HUES48 (cell line): Measurements from ENCODE around the gene TMC3.

Experiments used
- H3K27ac ChIP-seq: one replicate; pipeline ENCODE4 v1.7.0; 2013; ENCODE audit warnings: low read depth, low read length, inconsistent platforms
- H3K27me3 ChIP-seq: 2 replicates; pipeline ENCODE4 v1.6.1; 2013; ENCODE audit warnings: mild to moderate bottlenecking, low read length; ENCODE audit not compliant: control insufficient read depth, insufficient read depth
- H3K36me3 ChIP-seq: 2 replicates; pipeline ENCODE4 v1.6.1; 2013; ENCODE audit warnings: low read length; ENCODE audit not compliant: control insufficient read depth, insufficient read depth
- H3K4me1 ChIP-seq: 2 replicates; pipeline ENCODE4 v1.6.1; 2013; ENCODE audit warnings: mild to moderate bottlenecking, low read length; ENCODE audit not compliant: control insufficient read depth, insufficient read depth
- H3K4me3 ChIP-seq: 2 replicates; pipeline ENCODE4 v1.5.1; 2013; ENCODE audit warnings: mild to moderate bottlenecking, low read depth, low read length
- H3K9ac ChIP-seq: 2 replicates; pipeline ENCODE4 v1.6.1; 2013; ENCODE audit warnings: mild to moderate bottlenecking, low read depth, low read length, moderate library complexity
- H3K9me3 ChIP-seq: 2 replicates; pipeline ENCODE4 v1.6.1; 2013; ENCODE audit warnings: low read length; ENCODE audit not compliant: control insufficient read depth, insufficient read depth

Gene TMC3

GRCh38 chr15:81384891-81385720 lies 11.1 kb upstream of the TMC3 start:
- Histone ChIP-seq H3K9ac (no peak overlapping the region), H3K9me3 (no peaks in the 10 kb centered on the region), H3K36me3 (no peaks in the 10 kb centered on the region)

GRCh38 chr15:81381720-81382119 lies 7.7 kb upstream of the TMC3 start:
- Histone ChIP-seq H3K9me3 (no peaks in the 10 kb centered on the region), H3K4me3 (no peak overlapping the region), H3K4me1 (peaks cover 10% of the 10 kb centered on the region), H3K9ac (no peak overlapping the region), H3K27ac (no peak overlapping the region), H3K27me3 (no peaks in the 10 kb centered on the region), H3K36me3 (no peaks in the 10 kb centered on the region)

More at GRCh38 chr15:81384891-81385720, 11.1 kb upstream of the TMC3 start:
- Histone ChIP-seq H3K27me3 (no peaks in the 10 kb centered on the region), H3K4me3 (no peak overlapping the region), H3K27ac (no peak overlapping the region), H3K4me1 (peaks cover 10% of the 10 kb centered on the region)

GRCh38 chr15:81380668-81381067 lies 6.7 kb upstream of the TMC3 start:
- Histone ChIP-seq H3K9ac (no peak overlapping the region), H3K9me3 (no peaks in the 10 kb centered on the region), H3K36me3 (no peaks in the 10 kb centered on the region), H3K27ac (no peak overlapping the region), H3K27me3 (no peaks in the 10 kb centered on the region), H3K4me1 (peaks cover 10% of the 10 kb centered on the region), H3K4me3 (no peak overlapping the region)

- Histone ChIP-seq H3K9ac (no peak overlapping the region), H3K27me3 (no peaks in the 10 kb centered on the region), H3K27ac (no peak overlapping the region), H3K9me3 (no peaks in the 10 kb centered on the region), H3K36me3 (no peaks in the 10 kb centered on the region), H3K4me1 (peaks cover 10% of the 10 kb centered on the region), H3K4me3 (no peak overlapping the region)
These were observed 6.2 kb upstream of the TMC3 start for GRCh38 chr15:81380203-81380602.

- Histone ChIP-seq H3K27ac (no peak overlapping the region), H3K9me3 (no peaks in the 10 kb centered on the region), H3K4me3 (no peak overlapping the region), H3K36me3 (no peaks in the 10 kb centered on the region), H3K4me1 (peaks cover 10% of the 10 kb centered on the region), H3K9ac (no peak overlapping the region), H3K27me3 (no peaks in the 10 kb centered on the region)
These were observed 5.3 kb upstream of the TMC3 start for GRCh38 chr15:81379269-81379668.

GRCh38 chr15:81378443-81378842 lies 4.4 kb upstream of the TMC3 start:
- Histone ChIP-seq H3K4me1 (peaks cover 10% of the 10 kb centered on the region), H3K4me3 (no peak overlapping the region), H3K36me3 (no peaks in the 10 kb centered on the region), H3K9me3 (no peaks in the 10 kb centered on the region), H3K27me3 (no peaks in the 10 kb centered on the region), H3K27ac (no peak overlapping the region), H3K9ac (no peak overlapping the region)

- Histone ChIP-seq H3K4me3 (no peak overlapping the region), H3K9ac (no peak overlapping the region), H3K4me1 (peaks cover 10% of the 10 kb centered on the region), H3K27me3 (no peaks in the 10 kb centered on the region), H3K9me3 (no peaks in the 10 kb centered on the region), H3K27ac (no peak overlapping the region), H3K36me3 (no peaks in the 10 kb centered on the region)
These were observed 3.9 kb upstream of the TMC3 start for GRCh38 chr15:81377871-81378270.

GRCh38 chr15:81376231-81376630 lies 2.2 kb upstream of the TMC3 start:
- Histone ChIP-seq H3K4me3 (no peak overlapping the region), H3K27me3 (no peaks in the 10 kb centered on the region), H3K9me3 (no peaks in the 10 kb centered on the region), H3K9ac (no peak overlapping the region), H3K4me1 (peaks cover 2% of the 10 kb centered on the region; the same call in 1 of the 2 replicates), H3K27ac (no peak overlapping the region), H3K36me3 (no peaks in the 10 kb centered on the region)

- no peaks in the 10 kb centered on the region for H3K4me1 ChIP-seq
- H3K9me3 ChIP-seq = no peaks in the 10 kb centered on the region
- no peaks in the 10 kb centered on the region for H3K36me3 ChIP-seq
- H3K4me3 ChIP-seq = no peak overlapping the region
- no peaks in the 10 kb centered on the region for H3K27me3 ChIP-seq
- H3K9ac ChIP-seq = no peak overlapping the region
- no peak overlapping the region for H3K27ac ChIP-seq
These were observed 1.4 kb upstream of the TMC3 start for GRCh38 chr15:81375461-81375860.

GRCh38 chr15:81373176-81373575 lies 837 bp downstream of the TMC3 start:
- H3K4me1 ChIP-seq = no peaks in the 10 kb centered on the region
- no peak overlapping the region for H3K4me3 ChIP-seq
- no peak overlapping the region for H3K27ac ChIP-seq
- H3K36me3 ChIP-seq = no peaks in the 10 kb centered on the region
- H3K27me3 ChIP-seq = no peaks in the 10 kb centered on the region
- H3K9me3 ChIP-seq = no peaks in the 10 kb centered on the region
- no peak overlapping the region for H3K9ac ChIP-seq

- H3K36me3 ChIP-seq = no peaks in the 10 kb centered on the region
- no peaks in the 10 kb centered on the region for H3K4me1 ChIP-seq
- no peaks in the 10 kb centered on the region for H3K9me3 ChIP-seq
- no peak overlapping the region for H3K9ac ChIP-seq
- H3K4me3 ChIP-seq = no peak overlapping the region
- no peaks in the 10 kb centered on the region for H3K27me3 ChIP-seq
- no peak overlapping the region for H3K27ac ChIP-seq
These were observed 1.4 kb downstream of the TMC3 start for GRCh38 chr15:81372575-81372974.
